Astrocyte (in vitro differentiated cells and primary cell): Measurements from ENCODE around the gene PGC.

ENCODE experiments used
- EZH2 ChIP-seq: IDR thresholded peaks from 2 replicates; pipeline ENCODE4 v1.6.1; 2012; ENCODE audit warnings: mild to moderate bottlenecking, low read length, inconsistent platforms; ENCODE audit not compliant: insufficient read depth
- TF ChIP-seq, protein P1 (sequence below): IDR thresholded peaks from 2 replicates; pipeline ENCODE4 v1.5.1; 2011; ENCODE audit warnings: low read depth, mild to moderate bottlenecking, inconsistent platforms, low read length, moderate library complexity; ENCODE audit not compliant: insufficient read depth

DNA sequence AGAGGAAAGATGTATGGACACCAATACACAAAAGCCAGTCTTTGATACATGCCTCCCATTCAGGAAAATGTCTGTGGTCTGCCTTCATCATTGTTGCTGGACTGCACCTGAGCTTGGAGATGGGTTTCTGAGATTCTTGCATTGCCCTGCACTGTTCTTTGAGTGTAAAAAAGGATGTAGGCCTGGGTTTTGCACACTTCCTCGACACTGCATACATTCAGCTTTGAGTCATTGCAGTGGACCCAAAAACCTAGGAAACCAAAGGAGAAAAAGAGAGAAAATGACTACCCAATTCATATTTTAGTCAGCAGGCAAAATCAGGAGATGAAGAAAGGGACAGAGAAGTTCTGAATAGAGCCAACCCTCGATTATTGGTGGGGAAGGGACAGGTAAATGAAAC, 49.3 kb upstream of the PGC start:
- TF ChIP-seq, protein P1, sequence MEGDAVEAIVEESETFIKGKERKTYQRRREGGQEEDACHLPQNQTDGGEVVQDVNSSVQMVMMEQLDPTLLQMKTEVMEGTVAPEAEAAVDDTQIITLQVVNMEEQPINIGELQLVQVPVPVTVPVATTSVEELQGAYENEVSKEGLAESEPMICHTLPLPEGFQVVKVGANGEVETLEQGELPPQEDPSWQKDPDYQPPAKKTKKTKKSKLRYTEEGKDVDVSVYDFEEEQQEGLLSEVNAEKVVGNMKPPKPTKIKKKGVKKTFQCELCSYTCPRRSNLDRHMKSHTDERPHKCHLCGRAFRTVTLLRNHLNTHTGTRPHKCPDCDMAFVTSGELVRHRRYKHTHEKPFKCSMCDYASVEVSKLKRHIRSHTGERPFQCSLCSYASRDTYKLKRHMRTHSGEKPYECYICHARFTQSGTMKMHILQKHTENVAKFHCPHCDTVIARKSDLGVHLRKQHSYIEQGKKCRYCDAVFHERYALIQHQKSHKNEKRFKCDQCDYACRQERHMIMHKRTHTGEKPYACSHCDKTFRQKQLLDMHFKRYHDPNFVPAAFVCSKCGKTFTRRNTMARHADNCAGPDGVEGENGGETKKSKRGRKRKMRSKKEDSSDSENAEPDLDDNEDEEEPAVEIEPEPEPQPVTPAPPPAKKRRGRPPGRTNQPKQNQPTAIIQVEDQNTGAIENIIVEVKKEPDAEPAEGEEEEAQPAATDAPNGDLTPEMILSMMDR, result no peak
- TF ChIP-seq EZH2, result no peak
